H9 (cell line): ENCODE data around the gene RGR. TPM values are rescaled to one million over a fixed set of nuclear protein-coding genes. Genes with fewer than 3 reads are reported as not detected.

Experiments used
- DNase-seq: peaks from one replicate; pipeline ENCODE4 v3.0.0-alpha.2; 2017
- H2AFZ ChIP-seq: one replicate; pipeline ENCODE4 v1.6.1; 2013; ENCODE audit warnings: mild to moderate bottlenecking, low read length, control low read depth, moderate library complexity
- H2AK5ac ChIP-seq: 2 replicates; pipeline ENCODE4 v1.6.1; 2013; ENCODE audit warnings: low read length, control low read depth, mixed read lengths; ENCODE audit not compliant: insufficient read length
- H2BK120ac ChIP-seq: one replicate; pipeline ENCODE4 v1.6.1; 2013; ENCODE audit warnings: low read depth, mild to moderate bottlenecking, low read length, control low read depth, inconsistent platforms; ENCODE audit not compliant: poor library complexity, severe bottlenecking
- H2BK12ac ChIP-seq: 2 replicates; pipeline ENCODE4 v1.6.1; 2013; ENCODE audit warnings: low read length, control low read depth, mixed read lengths, low read depth; ENCODE audit not compliant: insufficient read length
- H2BK15ac ChIP-seq: 2 replicates; pipeline ENCODE4 v1.6.1; 2013; ENCODE audit warnings: low read depth, low read length, control low read depth
- H2BK20ac ChIP-seq: one replicate; pipeline ENCODE4 v1.6.1; 2013; ENCODE audit warnings: low read depth, mild to moderate bottlenecking, low read length, control low read depth, inconsistent platforms; ENCODE audit not compliant: poor library complexity, severe bottlenecking
- H2BK5ac ChIP-seq: 2 replicates; pipeline ENCODE4 v1.6.1; 2013; ENCODE audit warnings: low read length, control low read depth, mixed read lengths; ENCODE audit not compliant: insufficient read length
- H3K14ac ChIP-seq: 2 replicates; pipeline ENCODE4 v1.6.1; 2013; ENCODE audit warnings: low read length, control low read depth; ENCODE audit not compliant: insufficient read depth
- H3K18ac ChIP-seq: 2 replicates; pipeline ENCODE4 v1.6.1; 2013; ENCODE audit warnings: low read depth, mild to moderate bottlenecking, mixed read lengths, low read length, control low read depth; ENCODE audit not compliant: insufficient read length
- H3K23ac ChIP-seq: 2 replicates; pipeline ENCODE4 v1.6.1; 2013; ENCODE audit warnings: low read length, control low read depth, mixed read lengths, low read depth; ENCODE audit not compliant: insufficient read length
- H3K23me2 ChIP-seq: 2 replicates; pipeline ENCODE4 v1.6.1; 2013; ENCODE audit warnings: low read depth, mild to moderate bottlenecking, mixed read lengths, low read length, control low read depth; ENCODE audit not compliant: insufficient read length, poor library complexity, severe bottlenecking
- H3K27ac ChIP-seq: 2 replicates; pipeline ENCODE4 v1.5.1; 2013; ENCODE audit warnings: low read length, control low read depth, mixed read lengths, low read depth; ENCODE audit not compliant: insufficient read length
- H3K27me3 ChIP-seq: 2 replicates; pipeline ENCODE4 v1.6.1; 2013; ENCODE audit warnings: low read length, control low read depth, inconsistent platforms; ENCODE audit not compliant: insufficient read depth
- H3K4ac ChIP-seq: 2 replicates; pipeline ENCODE4 v1.6.1; 2013; ENCODE audit warnings: low read depth, mild to moderate bottlenecking, control low read depth, inconsistent platforms, low read length, moderate library complexity
- H3K4me1 ChIP-seq: 2 replicates; pipeline ENCODE4 v1.6.1; 2013; ENCODE audit warnings: low read length, control low read depth, inconsistent platforms; ENCODE audit not compliant: insufficient read depth
- H3K4me2 ChIP-seq: 2 replicates; pipeline ENCODE4 v1.6.1; 2013; ENCODE audit warnings: low read length, control low read depth, mixed read lengths; ENCODE audit not compliant: insufficient read length, insufficient read depth
- H3K56ac ChIP-seq: 2 replicates; pipeline ENCODE4 v1.6.1; 2013; ENCODE audit warnings: low read depth, mild to moderate bottlenecking, mixed read lengths, low read length, control low read depth; ENCODE audit not compliant: insufficient read length
- H3K79me1 ChIP-seq: 2 replicates; pipeline ENCODE4 v1.6.1; 2013; ENCODE audit warnings: low read depth, mild to moderate bottlenecking, moderate library complexity, low read length, control low read depth, inconsistent platforms; ENCODE audit not compliant: insufficient read depth, poor library complexity, severe bottlenecking
- H3K79me2 ChIP-seq: 2 replicates; pipeline ENCODE4 v1.6.1; 2013; ENCODE audit warnings: low read length, control low read depth, inconsistent platforms; ENCODE audit not compliant: insufficient read depth
- H3K9ac ChIP-seq: 2 replicates; pipeline ENCODE4 v1.6.1; 2013; ENCODE audit warnings: low read length, control low read depth, mixed read lengths; ENCODE audit not compliant: insufficient read length; ENCODE audit errors: extremely low read depth
- H3K9me3 ChIP-seq: one replicate; pipeline ENCODE4 v1.6.1; 2013; ENCODE audit warnings: low read depth, low read length, inconsistent platforms; ENCODE audit not compliant: control insufficient read depth
- H3T11ph ChIP-seq: one replicate; pipeline ENCODE4 v1.6.1; 2013; ENCODE audit warnings: mild to moderate bottlenecking, low read length, control low read depth, inconsistent platforms
- H4K20me1 ChIP-seq: one replicate; pipeline ENCODE4 v1.6.1; 2013; ENCODE audit not compliant: control insufficient read depth, insufficient read length, insufficient read depth
- H4K5ac ChIP-seq: 2 replicates; pipeline ENCODE4 v1.6.1; 2013; ENCODE audit warnings: low read depth, mild to moderate bottlenecking, mixed read lengths, low read length, control low read depth; ENCODE audit not compliant: insufficient read length
- H4K8ac ChIP-seq: replicated peaks from 2 replicates; pipeline ENCODE4 v1.6.1; 2013; ENCODE audit warnings: low read length, control low read depth, mixed read lengths, low read depth; ENCODE audit not compliant: insufficient read length
- H4K91ac ChIP-seq: 2 replicates; pipeline ENCODE4 v1.6.1; 2013; ENCODE audit warnings: low read depth, mild to moderate bottlenecking, moderate library complexity, mixed read lengths, low read length, control low read depth; ENCODE audit not compliant: insufficient read length
- H3K27ac Mint-ChIP-seq, 3 experiments: 2 replicates in 2 of 3; 3 replicates in 1 of 3; pipeline ENCODE4 v1.8.0; 2020 to 2021; ENCODE audit warnings: mixed read lengths in 3 of 3, mild to moderate bottlenecking in 1 of 3, moderate library complexity in 1 of 3
- H3K27me3 Mint-ChIP-seq: 2 replicates; pipeline ENCODE4 v1.8.0; 2021; ENCODE audit warnings: low read depth, mild to moderate bottlenecking, moderate library complexity, mixed read lengths
- H3K36me3 Mint-ChIP-seq, 3 experiments: 2 replicates in 2 of 3; 3 replicates in 1 of 3; pipeline ENCODE4 v1.8.0; 2020 to 2021; ENCODE audit warnings: low read depth in 3 of 3, mixed read lengths in 3 of 3; ENCODE audit not compliant: insufficient read depth in 1 of 3
- H3K4me1 Mint-ChIP-seq, 2 experiments: 2 replicates each; pipeline ENCODE4 v1.8.0; 2020; ENCODE audit warnings: mixed read lengths in 2 of 2
- H3K4me3 Mint-ChIP-seq, 2 experiments: 2 replicates in 1 of 2; 3 replicates in 1 of 2; pipeline ENCODE4 v1.8.0; 2020 to 2021; ENCODE audit warnings: mild to moderate bottlenecking in 2 of 2, mixed read lengths in 2 of 2, moderate library complexity in 1 of 2
- H3K9me3 Mint-ChIP-seq, 2 experiments: 2 replicates in 1 of 2; 3 replicates in 1 of 2; pipeline ENCODE4 v1.8.0; 2020; ENCODE audit warnings: mild to moderate bottlenecking in 2 of 2, mixed read lengths in 2 of 2, moderate library complexity in 1 of 2
- CTCF ChIP-seq: fragments of 200-600 bp; sonication (generic); conservative IDR thresholded peaks from 3 replicates; pipeline ENCODE4 v1.8.0; 2021; ENCODE audit warnings: antibody characterized with exemption, mild to moderate bottlenecking
- WGBS: extraction: QIAGEN DNeasy Blood & Tissue Kit; methylation state at CpG from one replicate; pipeline ENCODE4 v1.1.7; 2013; ENCODE audit warnings: missing lambda C conversion rate, low lambda C conversion rate, mixed read lengths; ENCODE audit not compliant: insufficient read length; ENCODE audit errors: extremely low coverage; 5-methylcytosine and 5-hydroxymethylcytosine counted together
- total RNA-seq: library from RNA; stranded (reverse); gene quantifications from 2 replicates; pipeline ENCODE4 v1.2.1, GENCODE V29; 2021

The RGR gene
- total RNA-seq, 1 experiment from 2014 or later = not detected

GRCh38 chr10:84214046-84214572 lies 30.7 kb upstream of the RGR start:
- H3K27ac ChIP-seq = no peak overlapping the region
- H2BK15ac ChIP-seq = no peak overlapping the region
- no peak overlapping the region for H3K23ac ChIP-seq
- no peak overlapping the region for H4K5ac ChIP-seq
- no peaks in the 10 kb centered on the region for H3K23me2 ChIP-seq
- H3K27ac Mint-ChIP-seq = peak overlapping the region in 1 of 3 experiments; percentile 79; a peak in 2 of 7 replicates
- no peak overlapping the region for H2BK5ac ChIP-seq
- H3K4me1 Mint-ChIP-seq = peaks cover 0 to 6% of the 10 kb centered on the region in 2 experiments; a peak in 3 of 4 replicates
- no peak overlapping the region for H3K18ac ChIP-seq
- no peak overlapping the region for H2BK20ac ChIP-seq
- H3K9me3 Mint-ChIP-seq = no peaks in the 10 kb centered on the region
- H2AFZ ChIP-seq = no peak overlapping the region
- no peak overlapping the region for H3K4me2 ChIP-seq
- H3K79me1 ChIP-seq = no peaks in the 10 kb centered on the region
- no peak for TF ChIP-seq CTCF
- DNase-seq = peak; percentile 49
- no peaks in the 10 kb centered on the region for H3K27me3 ChIP-seq
- no peaks in the 10 kb centered on the region; a peak in 1 of 7 replicates for H3K36me3 Mint-ChIP-seq
- no peaks in the 10 kb centered on the region for H3K79me2 ChIP-seq
- H3K14ac ChIP-seq = no peak overlapping the region
- no CpG with 5 or more reads among the region's 25 CpGs for WGBS
- no peaks in the 10 kb centered on the region for H3K27me3 Mint-ChIP-seq
- no peaks in the 10 kb centered on the region for H4K20me1 ChIP-seq
- H2BK120ac ChIP-seq = no peak overlapping the region
- H3K56ac ChIP-seq = no peak overlapping the region
- H3K4ac ChIP-seq = no peak overlapping the region
- no peak overlapping the region for H3T11ph ChIP-seq
- H4K8ac ChIP-seq = no peak overlapping the region
- H2BK12ac ChIP-seq = no peak overlapping the region
- no peaks in the 10 kb centered on the region for H3K9me3 ChIP-seq
- no peak overlapping the region for H2AK5ac ChIP-seq
- no peak overlapping the region for H4K91ac ChIP-seq
- H3K4me3 Mint-ChIP-seq = no peak overlapping the region
- H3K4me1 ChIP-seq = no peaks in the 10 kb centered on the region
- H3K9ac ChIP-seq = no peak overlapping the region
